ENCODE data around the gene GFPT2. TPM values are rescaled to one million over a fixed set of nuclear protein-coding genes. Genes with fewer than 3 reads are reported as not detected.

GFPT2 gene
- total and polyA plus RNA-seq, 9 of the 15 experiments (the other 6 are each of a cell fraction or from before 2014, with no cell fraction given), result 0.07 to 0.14 (median 0.08) TPM; not detected in 6

DNA sequence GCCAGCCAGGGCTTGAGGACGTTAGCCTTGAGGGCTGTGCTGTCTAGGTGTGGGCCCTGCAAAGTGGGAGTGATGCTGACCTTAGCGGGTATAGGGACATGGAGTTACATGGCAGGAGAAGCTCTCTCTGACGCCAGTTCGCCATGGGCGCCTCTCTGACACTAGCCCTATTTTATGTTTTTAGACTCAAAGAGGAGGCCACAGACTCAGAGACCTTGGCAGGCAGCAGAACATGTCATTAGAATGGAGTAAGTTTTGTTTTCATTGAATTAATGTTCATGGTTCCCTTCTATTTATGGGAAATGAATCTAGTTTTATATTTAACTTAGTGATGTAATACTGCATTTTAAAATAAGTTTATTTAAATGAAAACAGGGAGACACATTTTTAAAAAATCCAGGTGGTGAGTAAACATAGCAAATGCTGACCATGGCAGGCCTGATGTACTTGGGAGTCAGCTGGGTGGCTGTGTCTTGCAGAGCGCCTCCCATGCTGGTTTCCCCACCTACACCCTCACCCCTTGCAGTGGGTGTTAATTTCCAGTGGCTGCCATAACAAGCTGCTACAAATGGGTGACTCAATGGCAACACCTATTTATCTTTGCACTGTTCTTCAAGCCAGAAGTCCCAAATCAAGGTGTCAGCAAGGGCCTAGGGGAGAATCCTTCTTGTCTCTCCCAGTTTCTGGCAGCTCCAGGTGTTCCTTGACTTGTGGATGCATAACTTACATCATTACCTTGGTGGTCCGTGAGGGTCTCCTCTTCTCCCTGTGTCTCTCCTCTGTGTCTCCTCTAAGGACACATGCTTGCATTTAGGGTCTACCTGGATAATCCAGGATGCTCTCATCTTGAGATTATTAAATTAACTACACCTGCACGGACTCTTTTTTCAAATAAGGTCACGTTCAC, 25.6 kb upstream of the GFPT2 start:
- WGBS (ENCODE audit: insufficient coverage, low coverage, missing lambda C conversion rate), result under 1% methylated on average over 9 of the region's 9 CpGs
- no peaks in the 10 kb centered on the region for H3K9me3 ChIP-seq (replicated peaks; ENCODE audit: control insufficient read depth, insufficient read depth, low read depth, low read length)
- H2AFZ ChIP-seq (ENCODE audit: low read depth, low read length), result no peak overlapping the region
- no peak for DNase-seq (ENCODE audit: extremely low read depth in 1 of 4, low spot score in 3 of 4)
- H3K27me3 ChIP-seq (ENCODE audit: control insufficient read depth in 2 of 2, insufficient read depth in 2 of 2, low read length in 2 of 2), result peaks cover 54 to 94% of the 10 kb centered on the region in 2 experiments
- no peak for ATAC-seq
- H3K9ac ChIP-seq (ENCODE audit: insufficient read depth in 1 of 2, low read depth in 2 of 2, low read length in 2 of 2), result no peak overlapping the region
- no peaks in the 10 kb centered on the region for H3K79me2 ChIP-seq (ENCODE audit: control insufficient read depth, insufficient read depth, low read length)
- TF ChIP-seq ZSCAN29 (IDR thresholded peaks at IDR 0.05), result no peak
- POLR2A ChIA-PET, result interaction anchor here (0.7 kb wide), 1 partner anchor 26 kb away, joined by 3 read pairs; the partner anchor contains the start of gene GFPT2
- no peak overlapping the region for H3K4me3 ChIP-seq
- CTCF ChIA-PET (ENCODE audit: low intra/inter-chr PET ratio), result no interaction called here
- no peak overlapping the region for H3K4me2 ChIP-seq (ENCODE audit: insufficient read depth, low read length)
- H3K4me1 ChIP-seq (replicated peaks in 1 of 2; ENCODE audit: control insufficient read depth in 2 of 2, insufficient read depth in 2 of 2, low read length in 2 of 2), result no peaks in the 10 kb centered on the region; a peak in 1 of 5 replicates
- intact Hi-C loops (cut with micrococcal nuclease) (no loop called here), in situ Hi-C loops (cut with MboI) (no loop called here)
- FAIRE-seq, result no peak
- H3K36me3 ChIP-seq (ENCODE audit: control insufficient read depth, insufficient read depth, low read length), result no peaks in the 10 kb centered on the region
- H3K27ac ChIP-seq (ENCODE audit: extremely low read depth, low read depth, low read length), result no peak overlapping the region
- no peaks in the 10 kb centered on the region for H3K9me1 ChIP-seq (ENCODE audit: control insufficient read depth, insufficient read depth, low read length)
- no TSS peak for BruUV-seq (replicated peaks)
- peaks cover 4% of the 10 kb centered on the region; the same call in 1 of the 2 replicates for H4K20me1 ChIP-seq (replicated peaks; ENCODE audit: control insufficient read depth, insufficient read depth, low read length)

GRCh38 chr5:180377556-180378197, 24.5 kb upstream of the GFPT2 start:
- no peaks in the 10 kb centered on the region for H3K36me3 ChIP-seq (ENCODE audit: control insufficient read depth, insufficient read depth, low read length)
- WGBS (ENCODE audit: insufficient coverage, low coverage, missing lambda C conversion rate), result 0% methylated on average over 13 of the region's 13 CpGs
- no peak overlapping the region for H3K27ac ChIP-seq (ENCODE audit: extremely low read depth, low read depth, low read length)
- no peaks in the 10 kb centered on the region for H3K9me3 ChIP-seq (replicated peaks; ENCODE audit: control insufficient read depth, insufficient read depth, low read depth, low read length)
- no TSS peak for BruUV-seq (replicated peaks)
- intact Hi-C loops (cut with micrococcal nuclease) (no loop called here), in situ Hi-C loops (cut with MboI) (no loop called here)
- no peak overlapping the region for H3K9ac ChIP-seq (ENCODE audit: insufficient read depth in 1 of 2, low read depth in 2 of 2, low read length in 2 of 2)
- ChIA-PET POLR2A (no interaction called here), CTCF (ENCODE audit: low intra/inter-chr PET ratio) (no interaction called here)
- FAIRE-seq (no peak), ATAC-seq (no peak), DNase-seq (ENCODE audit: extremely low read depth in 1 of 4, low spot score in 3 of 4) (no peak)
- H4K20me1 ChIP-seq (replicated peaks; ENCODE audit: control insufficient read depth, insufficient read depth, low read length), result peaks cover 7% of the 10 kb centered on the region; the same call in 1 of the 2 replicates
- H3K9me1 ChIP-seq (ENCODE audit: control insufficient read depth, insufficient read depth, low read length), result no peaks in the 10 kb centered on the region
- H3K4me1 ChIP-seq (replicated peaks in 1 of 2; ENCODE audit: control insufficient read depth in 2 of 2, insufficient read depth in 2 of 2, low read length in 2 of 2), result no peaks in the 10 kb centered on the region; a peak in 1 of 5 replicates
- no peak overlapping the region for H3K4me2 ChIP-seq (ENCODE audit: insufficient read depth, low read length)
- H3K4me3 ChIP-seq, result no peak overlapping the region
- H3K27me3 ChIP-seq (ENCODE audit: control insufficient read depth in 2 of 2, insufficient read depth in 2 of 2, low read length in 2 of 2), result peaks cover 52 to 88% of the 10 kb centered on the region in 2 experiments
- no peak overlapping the region for H2AFZ ChIP-seq (ENCODE audit: low read depth, low read length)
- H3K79me2 ChIP-seq (ENCODE audit: control insufficient read depth, insufficient read depth, low read length), result no peaks in the 10 kb centered on the region
- no peak for TF ChIP-seq ZNF699 (CRISPR knock-in tag; IDR thresholded peaks at IDR 0.05; ENCODE audit: insufficient replicate concordance)
- no peak for TF ChIP-seq ZNF121 (CRISPR knock-in tag; conservative IDR thresholded peaks at IDR 0.05)
- TF ChIP-seq FOXP4 (CRISPR knock-in tag; IDR thresholded peaks at IDR 0.05; ENCODE audit: borderline replicate concordance), result no peak
- TF ChIP-seq ZEB2 (IDR thresholded peaks at IDR 0.05), result no peak
- TF ChIP-seq PYGO2 (tag; IDR thresholded peaks at IDR 0.05), result no peak
- TF ChIP-seq SNAPC5 (CRISPR knock-in tag; IDR thresholded peaks at IDR 0.05), result no peak
- no peak for TF ChIP-seq TAF15 (IDR thresholded peaks at IDR 0.05; ENCODE audit: low read depth, low read length)

All from K562 (cell line).